IMR-90 (cell line): ENCODE measurements around the gene IRF2. TPM values are rescaled to one million over a fixed set of nuclear protein-coding genes. Genes with fewer than 3 reads are reported as not detected.

ENCODE experiments used
- ATAC-seq: fragments of 200-7000 bp; cut with Tn5 transposase; 2 replicates; pipeline ENCODE4 v1.9.1; 2020; ENCODE audit warnings: low read depth, mild to moderate bottlenecking, moderate library complexity
- BruUV-seq: library from RNA; stranded (reverse); fragments of 400-500 nt; replicated peaks from 2 replicates; lab custom pipeline; 2021; lab: Mats Ljungman, UMichigan
- CTCF ChIA-PET: fragments of 300-600 bp; formaldehyde crosslinking; extraction: SDS; loops from one replicate; lab custom pipeline; 2021; ENCODE audit warnings: antibody characterized with exemption; lab: Yijun Ruan, JAX
- POLR2A ChIA-PET: fragments of 300-600 bp; sonication (Branson Sonifier 250); formaldehyde crosslinking; loops from one replicate; lab custom pipeline; 2022; ENCODE audit warnings: antibody characterized with exemption; ENCODE audit not compliant: unreplicated experiment; lab: Charles Lee
- DNase-seq: peaks from one replicate; pipeline ENCODE4 v3.0.0; 2013
- H2AFZ ChIP-seq: replicated peaks from 2 replicates; pipeline ENCODE3; 2013; ENCODE audit warnings: low read length, mild to moderate bottlenecking; ENCODE audit not compliant: poor library complexity
- H2AK5ac ChIP-seq: 2 replicates; pipeline ENCODE4 v1.6.1; 2013; ENCODE audit warnings: low read depth, low read length, inconsistent platforms
- H2AK9ac ChIP-seq: replicated peaks from 2 replicates; pipeline ENCODE3; 2013; ENCODE audit warnings: mild to moderate bottlenecking, low read depth, low read length, moderate library complexity; ENCODE audit not compliant: poor library complexity
- H2BK120ac ChIP-seq: 2 replicates; pipeline ENCODE4 v1.6.1; 2013; ENCODE audit warnings: low read depth, low read length, inconsistent platforms
- H2BK15ac ChIP-seq: 3 replicates; pipeline ENCODE4 v1.6.1; 2013; ENCODE audit warnings: low read depth, low read length, inconsistent platforms
- H2BK20ac ChIP-seq: 2 replicates; pipeline ENCODE4 v1.6.1; 2013; ENCODE audit warnings: low read depth, mild to moderate bottlenecking, inconsistent platforms, low read length, moderate library complexity
- H2BK5ac ChIP-seq: 2 replicates; pipeline ENCODE4 v1.6.1; 2013; ENCODE audit warnings: mild to moderate bottlenecking, low read depth, low read length, inconsistent platforms; ENCODE audit not compliant: poor library complexity, severe bottlenecking
- H3K14ac ChIP-seq: replicated peaks from 2 replicates; pipeline ENCODE4 v1.6.1; 2013; ENCODE audit warnings: low read depth, low read length, inconsistent platforms
- H3K18ac ChIP-seq: 2 replicates; pipeline ENCODE4 v1.6.1; 2013; ENCODE audit warnings: low read depth, low read length, control low read depth
- H3K23ac ChIP-seq: 2 replicates; pipeline ENCODE4 v1.6.1; 2013; ENCODE audit warnings: low read depth, low read length, inconsistent platforms
- H3K27ac ChIP-seq: 2 replicates; pipeline ENCODE4 v1.5.1; 2013; ENCODE audit warnings: mild to moderate bottlenecking, control low read depth, low read length; ENCODE audit not compliant: insufficient read depth
- H3K27me3 ChIP-seq: 2 replicates; pipeline ENCODE4 v1.6.1; 2013; ENCODE audit warnings: low read length; ENCODE audit not compliant: control insufficient read depth, insufficient read depth
- H3K36me3 ChIP-seq: 2 replicates; pipeline ENCODE4 v1.6.1; 2013; ENCODE audit warnings: low read length, mixed read lengths; ENCODE audit not compliant: control insufficient read depth, insufficient read depth
- H3K4ac ChIP-seq: 2 replicates; pipeline ENCODE4 v1.6.1; 2013; ENCODE audit warnings: low read depth, low read length, inconsistent platforms
- H3K4me1 ChIP-seq: 2 replicates; pipeline ENCODE4 v1.6.1; 2013; ENCODE audit warnings: low read length, mixed read lengths; ENCODE audit not compliant: control insufficient read depth, insufficient read depth
- H3K4me2 ChIP-seq: 2 replicates; pipeline ENCODE4 v1.6.1; 2013; ENCODE audit warnings: low read depth, mild to moderate bottlenecking, control low read depth, low read length, moderate library complexity
- H3K4me3 ChIP-seq: 2 replicates; pipeline ENCODE4 v1.5.1; 2013; ENCODE audit warnings: low read depth, mild to moderate bottlenecking, control low read depth, low read length, moderate library complexity; ENCODE audit not compliant: insufficient read depth
- H3K56ac ChIP-seq: 2 replicates; pipeline ENCODE4 v1.6.1; 2013; ENCODE audit warnings: low read length, inconsistent platforms; ENCODE audit not compliant: insufficient read depth; ENCODE audit errors: extremely low read depth
- H3K79me1 ChIP-seq, 2 experiments: 2 replicates each; pipeline ENCODE4 v1.6.1; 2013; ENCODE audit warnings: low read length in 2 of 2, inconsistent platforms in 1 of 2, low read depth in 1 of 2
- H3K9ac ChIP-seq: 2 replicates; pipeline ENCODE4 v1.6.1; 2013; ENCODE audit warnings: low read depth, low read length, control low read depth
- H3K9me1 ChIP-seq: 2 replicates; pipeline ENCODE4 v1.6.1; 2013; ENCODE audit warnings: low read length, inconsistent platforms; ENCODE audit not compliant: insufficient read depth
- H3K9me3 ChIP-seq: 2 replicates; pipeline ENCODE4 v1.6.1; 2013; ENCODE audit warnings: low read length; ENCODE audit not compliant: control insufficient read depth, insufficient read depth
- H4K20me1 ChIP-seq: 2 replicates; pipeline ENCODE4 v1.6.1; 2013; ENCODE audit warnings: low read length, inconsistent platforms; ENCODE audit not compliant: insufficient read depth
- H4K5ac ChIP-seq: 2 replicates; pipeline ENCODE4 v1.6.1; 2013; ENCODE audit warnings: mild to moderate bottlenecking, low read depth, low read length, control low read depth
- H4K8ac ChIP-seq, 2 experiments: 2 replicates each; pipeline ENCODE4 v1.6.1; 2013; ENCODE audit warnings: low read depth in 2 of 2, low read length in 2 of 2, control low read depth in 1 of 2, inconsistent platforms in 1 of 2
- H4K91ac ChIP-seq: 2 replicates; pipeline ENCODE4 v1.6.1; 2013; ENCODE audit warnings: low read depth, low read length, inconsistent platforms; ENCODE audit not compliant: insufficient read depth
- BHLHE40 ChIP-seq: fragments of 150-350 bp; IDR thresholded peaks from 2 replicates; pipeline ENCODE4 v1.6.1; 2016; ENCODE audit warnings: mild to moderate bottlenecking, low read depth, low read length
- CEBPB ChIP-seq: IDR thresholded peaks from 2 replicates; pipeline ENCODE4 v1.6.1; 2012; ENCODE audit warnings: low read depth, low read length, improper control_type of control experiment
- FOS ChIP-seq: fragments of 150-350 bp; IDR thresholded peaks from 2 replicates; pipeline ENCODE4 v1.6.1; 2016; ENCODE audit warnings: low read depth, low read length
- MAZ ChIP-seq: IDR thresholded peaks from 2 replicates; pipeline ENCODE4 v1.6.1; 2012; ENCODE audit warnings: low read depth, mild to moderate bottlenecking, low read length, improper control_type of control experiment, moderate library complexity, borderline replicate concordance
- MXI1 ChIP-seq: IDR thresholded peaks from 2 replicates; pipeline ENCODE4 v1.6.1; 2012; ENCODE audit warnings: low read depth, mild to moderate bottlenecking, low read length, moderate library complexity, borderline replicate concordance
- RAD21 ChIP-seq: IDR thresholded peaks from 2 replicates; pipeline ENCODE4 v1.6.1; 2012; ENCODE audit warnings: low read length, improper control_type of control experiment
- RCOR1 ChIP-seq: IDR thresholded peaks from 2 replicates; pipeline ENCODE4 v1.6.1; 2012; ENCODE audit warnings: mild to moderate bottlenecking, low read length, improper control_type of control experiment; ENCODE audit not compliant: insufficient replicate concordance
- RFX5 ChIP-seq: IDR thresholded peaks from 2 replicates; pipeline ENCODE4 v1.8.0; 2012; ENCODE audit warnings: low read depth, mild to moderate bottlenecking, low read length, moderate library complexity
- WGBS, 2 experiments: methylation state at CpG; one replicate each; pipeline versions ENCODE4 v1.1.5 to v1.1.7; 2013; ENCODE audit warnings: missing lambda C conversion rate in 2 of 2; ENCODE audit not compliant: insufficient read length in 1 of 2; ENCODE audit errors: extremely low coverage in 2 of 2; 5-methylcytosine and 5-hydroxymethylcytosine counted together
- dilution Hi-C: fragments of 300-500 bp; cut with HindIII; formaldehyde crosslinking; loops from one replicate; pipeline ENCODE4 v1.14.3; 2018; ENCODE audit warnings: low sequenced_read_pairs; ENCODE audit not compliant: unreplicated experiment
- in situ Hi-C: fragments of 300-500 bp; cut with MboI; formaldehyde crosslinking; loops from 3 replicates; pipeline ENCODE4 v1.14.3; 2019; ENCODE audit warnings: low sequenced_read_pairs, inconsistent platforms, mixed read lengths
- intact Hi-C: fragments of 100-400 bp; cut with micrococcal nuclease; formaldehyde crosslinking; loops from 2 replicates; pipeline ENCODE4 v1.10.0; 2022
- polyA plus RNA-seq, 3 experiments: library from polyadenylated mRNA; depleted of rRNA; stranded (reverse); fragments of >200 nt; gene quantifications; 2 replicates each; pipeline ENCODE4 v1.2.3, GENCODE V29; 2012; ENCODE audit warnings: low replicate concordance in 1 of 3
- total RNA-seq: library from RNA; depleted of rRNA; stranded (reverse); fragments of >200 nt; gene quantifications from 2 replicates; pipeline ENCODE4 v1.2.3, GENCODE V29; 2012
- TF ChIP-seq, protein P1 (sequence below): fragments of 150-350 bp; IDR thresholded peaks from 2 replicates; pipeline ENCODE4 v1.6.1; 2017; ENCODE audit warnings: mild to moderate bottlenecking, antibody characterized with exemption, low read length, low read depth
- TF ChIP-seq, protein P2 (sequence below): fragments of 150-350 bp; IDR thresholded peaks from 2 replicates; pipeline ENCODE4 v1.6.1; 2016; ENCODE audit warnings: low read depth, mild to moderate bottlenecking, low read length, moderate library complexity, borderline replicate concordance

IRF2 gene
- total and polyA plus RNA-seq, 2 of the 4 experiments (the other 2 are of a cell fraction) = 16.5 to 21.9 TPM

DNA sequence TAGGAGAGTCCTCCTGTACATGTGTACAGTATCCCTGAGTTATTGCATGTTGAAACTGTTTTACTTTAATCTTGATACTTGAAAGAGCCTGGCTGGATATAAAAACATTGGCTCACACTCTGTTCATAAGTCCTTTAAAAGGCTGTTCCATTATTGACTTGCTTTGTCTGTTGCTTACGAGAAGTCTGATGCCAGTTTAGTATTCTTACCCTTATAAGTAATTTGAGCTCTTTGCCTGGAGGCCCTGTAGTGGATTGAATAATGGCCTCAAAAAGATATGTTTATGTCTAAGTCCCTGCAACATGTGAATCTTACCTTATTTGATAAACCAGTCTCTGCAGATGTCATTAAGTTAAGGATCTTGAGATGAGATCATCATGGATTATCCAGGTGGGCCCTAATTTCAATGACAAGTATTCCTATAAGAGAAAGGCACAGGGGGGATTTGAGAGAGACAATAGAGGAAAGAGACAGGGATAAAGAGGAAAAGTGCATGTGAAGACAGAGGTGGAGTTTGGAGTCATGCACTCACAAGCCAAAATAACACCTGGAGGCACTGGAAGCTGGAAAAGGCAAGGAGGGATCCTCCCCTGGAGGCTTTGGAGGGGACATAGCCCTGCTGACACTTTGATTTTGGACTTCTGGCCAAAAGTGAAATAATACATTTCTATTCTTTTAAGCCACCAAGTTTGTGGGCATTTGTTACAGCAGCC is 98.1 kb downstream of the IRF2 start:
- in situ Hi-C loops = no loop called here
- TF ChIP-seq MAZ = no peak
- TF ChIP-seq, protein P1, sequence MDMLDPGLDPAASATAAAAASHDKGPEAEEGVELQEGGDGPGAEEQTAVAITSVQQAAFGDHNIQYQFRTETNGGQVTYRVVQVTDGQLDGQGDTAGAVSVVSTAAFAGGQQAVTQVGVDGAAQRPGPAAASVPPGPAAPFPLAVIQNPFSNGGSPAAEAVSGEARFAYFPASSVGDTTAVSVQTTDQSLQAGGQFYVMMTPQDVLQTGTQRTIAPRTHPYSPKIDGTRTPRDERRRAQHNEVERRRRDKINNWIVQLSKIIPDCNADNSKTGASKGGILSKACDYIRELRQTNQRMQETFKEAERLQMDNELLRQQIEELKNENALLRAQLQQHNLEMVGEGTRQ = no peak
- no peak for TF ChIP-seq RCOR1
- no peak for TF ChIP-seq BHLHE40
- TF ChIP-seq RAD21 = no peak
- no peak for TF ChIP-seq RFX5
- no peak for TF ChIP-seq MXI1
- no peak for TF ChIP-seq FOS
- TF ChIP-seq CEBPB = no peak
- TF ChIP-seq, protein P2, sequence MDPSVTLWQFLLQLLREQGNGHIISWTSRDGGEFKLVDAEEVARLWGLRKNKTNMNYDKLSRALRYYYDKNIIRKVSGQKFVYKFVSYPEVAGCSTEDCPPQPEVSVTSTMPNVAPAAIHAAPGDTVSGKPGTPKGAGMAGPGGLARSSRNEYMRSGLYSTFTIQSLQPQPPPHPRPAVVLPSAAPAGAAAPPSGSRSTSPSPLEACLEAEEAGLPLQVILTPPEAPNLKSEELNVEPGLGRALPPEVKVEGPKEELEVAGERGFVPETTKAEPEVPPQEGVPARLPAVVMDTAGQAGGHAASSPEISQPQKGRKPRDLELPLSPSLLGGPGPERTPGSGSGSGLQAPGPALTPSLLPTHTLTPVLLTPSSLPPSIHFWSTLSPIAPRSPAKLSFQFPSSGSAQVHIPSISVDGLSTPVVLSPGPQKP = no peak
- POLR2A ChIA-PET = no interaction called here

More for the DNA sequence above, 98.1 kb downstream of the IRF2 start:
- H3K14ac ChIP-seq = no peak overlapping the region
- no peaks in the 10 kb centered on the region for H3K9me3 ChIP-seq
- H3K27ac ChIP-seq = no peak overlapping the region
- dilution Hi-C loops (no loop called here), intact Hi-C loops (loop anchor here (2.0 kb wide), 1 partner anchor 17 kb away; no protein-coding TSS in a partner anchor)
- no peak overlapping the region for H3K23ac ChIP-seq
- H3K27me3 ChIP-seq = no peaks in the 10 kb centered on the region
- no CpG with 5 or more reads among the region's 1 CpG for WGBS, 2 experiments
- no peak overlapping the region for H2BK120ac ChIP-seq
- no peak overlapping the region for H4K91ac ChIP-seq
- no peak overlapping the region for H3K4me3 ChIP-seq
- no peak overlapping the region for H4K5ac ChIP-seq
- H4K20me1 ChIP-seq = no peaks in the 10 kb centered on the region
- no peak overlapping the region for H3K56ac ChIP-seq
- no TSS peak for BruUV-seq
- H2BK5ac ChIP-seq = no peak overlapping the region
- no peaks in the 10 kb centered on the region for H3K9me1 ChIP-seq
- no peak overlapping the region for H3K18ac ChIP-seq
- H3K4me1 ChIP-seq = no peaks in the 10 kb centered on the region
- no peaks in the 10 kb centered on the region for H3K79me1 ChIP-seq
- no peak overlapping the region for H4K8ac ChIP-seq
- no peak overlapping the region for H3K9ac ChIP-seq
- no peak overlapping the region for H2AK5ac ChIP-seq
- CTCF ChIA-PET = no interaction called here
- no peak overlapping the region for H2BK20ac ChIP-seq
- DNase-seq (no peak), ATAC-seq (no peak)
- no peak overlapping the region for H3K4ac ChIP-seq
- no peaks in the 10 kb centered on the region for H3K36me3 ChIP-seq
- no peak overlapping the region for H3K4me2 ChIP-seq
- H2AFZ ChIP-seq = no peak overlapping the region
- no peak overlapping the region for H2BK15ac ChIP-seq
- H2AK9ac ChIP-seq = no peak overlapping the region
